Astrocyte of the hippocampus (primary cell): ENCODE results near the gene FTO.
"Not testable (repeated sequence)": the region's sequence is repeated elsewhere in the genome, so short reads cannot be mapped to it uniquely, and the experiment has no call there.

Experiments used
- DNase-seq: peaks from one replicate; pipeline ENCODE4 v3.0.0; 2011; ENCODE audit warnings: low read depth, low spot score

The FTO gene

DNA sequence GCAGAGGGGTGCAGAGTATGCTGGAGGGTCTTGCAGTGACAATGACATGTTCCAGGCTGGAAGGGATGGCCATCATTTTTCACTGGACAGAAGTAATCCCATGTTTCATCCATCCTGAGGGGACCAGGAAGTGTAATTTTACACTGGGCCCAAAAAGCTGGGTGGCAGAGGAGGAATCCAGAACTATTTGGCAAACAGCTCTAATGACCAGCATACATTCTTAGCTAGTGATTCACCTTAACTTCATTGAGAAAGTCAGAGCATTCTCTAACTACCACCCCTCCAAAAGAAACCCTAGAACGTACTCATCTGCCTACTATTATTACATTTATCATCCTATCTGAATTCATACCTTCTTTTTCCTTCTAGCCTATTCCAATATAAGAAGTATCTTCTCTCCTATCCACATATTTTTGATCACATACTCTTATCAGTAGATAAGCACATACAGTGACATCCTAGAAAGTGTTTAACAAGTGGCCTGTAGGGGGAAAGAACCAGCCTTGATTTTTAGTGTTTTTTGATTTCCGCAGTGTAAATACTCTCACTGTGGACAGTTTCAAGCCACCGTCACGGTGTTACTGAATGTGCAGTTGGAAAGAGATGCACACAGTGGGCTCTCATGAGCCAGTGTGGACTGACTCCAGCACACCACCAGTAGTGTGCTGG is 118.1 kb downstream of the FTO start:
- peak; percentile 79 for DNase-seq

DNA sequence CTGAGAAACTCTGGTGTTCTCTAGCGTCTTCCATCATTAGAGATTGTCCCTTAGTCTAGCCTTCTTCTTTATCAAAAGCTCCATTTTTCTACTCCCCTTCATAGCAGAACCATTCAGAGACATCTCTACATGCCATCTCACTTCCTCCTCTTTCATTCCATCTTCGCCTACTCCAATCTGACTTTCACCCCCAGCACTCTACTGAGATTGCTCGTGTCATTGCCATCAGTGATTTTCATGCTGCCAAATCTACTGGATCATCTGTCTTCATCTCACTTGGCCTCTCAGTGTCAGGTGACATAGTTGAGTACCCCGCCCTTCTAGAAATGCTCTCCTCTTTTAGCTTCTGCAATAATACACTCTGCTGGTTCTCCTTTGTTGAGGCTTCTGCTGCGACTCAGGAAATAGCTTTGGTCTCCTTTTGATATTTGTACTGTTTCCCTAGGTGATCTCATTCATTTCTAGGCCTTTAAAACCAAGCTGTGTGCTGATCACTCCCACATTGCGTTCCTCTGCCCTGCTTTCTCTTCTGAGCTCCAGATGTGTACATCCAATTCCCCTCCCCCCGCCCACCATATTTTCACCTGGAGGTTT is 119.1 kb downstream of the FTO start:
- no peak for DNase-seq

- DNase-seq = no peak
Measured at GRCh38 chr16:53826658-53827057, 122.7 kb downstream of the FTO start.

- no peak for DNase-seq
Measured at GRCh38 chr16:53827741-53828140, 123.8 kb downstream of the FTO start.

DNA sequence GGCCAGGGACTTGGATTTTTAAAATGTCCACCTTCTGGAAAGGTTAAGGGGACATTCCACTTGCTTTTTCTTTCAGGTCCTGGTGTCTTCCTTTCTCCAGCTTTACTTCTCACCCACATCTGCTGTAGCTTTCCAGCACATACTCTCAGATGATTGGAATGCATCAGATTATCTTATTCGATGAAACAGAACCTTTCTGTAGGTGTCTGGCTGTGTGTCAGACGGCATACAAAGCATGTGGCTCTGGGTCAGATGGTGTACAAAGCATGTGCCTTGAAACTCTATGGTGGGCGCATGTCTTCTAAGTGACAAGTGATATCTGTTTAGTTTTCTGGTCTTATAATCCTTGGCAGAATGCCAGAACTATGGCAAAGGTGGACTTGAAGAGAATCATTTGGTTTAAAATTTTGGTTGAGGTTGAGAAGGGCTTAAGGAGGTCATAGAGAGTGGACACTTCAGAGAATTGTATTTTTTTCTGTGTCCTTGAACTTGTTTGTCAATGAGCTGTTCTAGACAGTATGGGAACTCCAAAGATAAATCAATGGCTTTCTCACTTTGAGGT is 125.3 kb downstream of the FTO start:
- peak; percentile 27 for DNase-seq

DNA sequence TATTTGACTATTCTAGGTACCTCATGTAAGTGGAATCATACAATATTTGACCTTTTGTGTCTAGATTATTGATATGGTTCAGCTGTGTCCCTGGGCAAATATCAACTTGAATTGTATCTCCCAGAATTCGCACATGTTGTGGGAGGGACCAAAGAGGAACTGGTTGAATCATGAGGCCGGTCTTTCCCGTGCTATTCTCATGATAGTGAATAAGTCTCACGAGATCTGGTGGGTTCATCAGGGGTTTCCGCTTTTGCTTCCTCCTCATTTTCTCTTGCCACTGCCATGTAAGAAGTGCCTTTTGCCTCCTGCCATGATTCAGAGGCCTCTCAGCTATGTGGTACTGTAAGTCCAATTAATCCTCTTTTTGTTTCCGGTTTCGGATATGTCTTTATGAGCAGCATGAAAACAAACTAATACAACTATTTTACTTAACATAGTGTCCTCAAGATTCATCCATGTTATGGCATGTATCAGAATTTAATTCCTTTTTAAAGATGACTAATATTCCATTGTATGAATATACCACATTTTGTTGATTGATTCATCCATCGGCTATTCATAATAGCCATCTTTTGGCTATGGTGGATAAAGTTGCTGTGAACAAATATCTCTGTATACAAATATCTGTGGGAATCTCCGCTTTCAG is 129.1 kb downstream of the FTO start:
- no peak for DNase-seq

- DNase-seq = no peak
Measured at GRCh38 chr16:53836142-53836541, 132.2 kb downstream of the FTO start.

- no peak for DNase-seq
Measured at GRCh38 chr16:53836680-53837079, 132.7 kb downstream of the FTO start.

- no peak for DNase-seq
Measured at GRCh38 chr16:53837426-53837825, 133.5 kb downstream of the FTO start.

DNA sequence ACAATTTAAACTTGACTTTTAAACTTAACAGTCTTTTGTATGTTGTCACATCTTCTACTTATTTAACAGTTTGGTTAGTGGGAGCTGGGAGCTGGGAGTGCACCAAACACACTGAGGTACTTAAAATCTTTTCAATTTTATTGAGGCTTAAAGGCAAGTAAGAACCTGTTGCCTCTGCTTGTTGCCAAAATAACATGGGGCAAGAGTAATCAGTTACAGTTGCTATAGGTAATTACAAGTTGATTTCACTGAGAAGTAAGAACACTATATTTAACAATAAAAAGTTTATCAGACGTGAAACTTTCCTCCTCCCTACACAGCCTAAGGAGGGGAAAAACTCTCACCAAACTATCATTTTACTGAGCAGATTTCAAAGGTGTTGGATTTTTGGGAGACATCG is 135.2 kb downstream of the FTO start:
- DNase-seq = no peak

GRCh38 chr16:53840456-53840855 is 136.5 kb downstream of the FTO start:
- no peak for DNase-seq

DNA sequence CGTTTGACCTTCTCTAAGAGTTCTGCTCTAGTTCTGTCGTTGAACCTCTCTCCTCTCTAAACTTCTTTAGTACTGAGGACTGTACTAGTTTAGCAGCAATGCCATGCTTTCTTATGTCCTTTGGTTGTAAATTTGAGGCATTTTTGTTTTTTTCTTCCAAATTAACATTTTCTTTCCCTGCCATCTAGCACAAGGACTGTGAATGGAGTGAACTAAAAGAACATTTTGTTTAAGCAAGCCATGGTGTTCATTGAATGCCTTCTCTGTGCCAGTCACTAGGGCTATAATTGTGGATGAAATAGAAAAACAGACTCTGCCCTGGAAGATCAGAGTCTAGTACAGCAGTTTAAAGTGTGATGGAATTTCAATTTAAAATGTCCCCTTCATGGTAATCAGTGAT is 137.9 kb downstream of the FTO start:
- no peak for DNase-seq

DNA sequence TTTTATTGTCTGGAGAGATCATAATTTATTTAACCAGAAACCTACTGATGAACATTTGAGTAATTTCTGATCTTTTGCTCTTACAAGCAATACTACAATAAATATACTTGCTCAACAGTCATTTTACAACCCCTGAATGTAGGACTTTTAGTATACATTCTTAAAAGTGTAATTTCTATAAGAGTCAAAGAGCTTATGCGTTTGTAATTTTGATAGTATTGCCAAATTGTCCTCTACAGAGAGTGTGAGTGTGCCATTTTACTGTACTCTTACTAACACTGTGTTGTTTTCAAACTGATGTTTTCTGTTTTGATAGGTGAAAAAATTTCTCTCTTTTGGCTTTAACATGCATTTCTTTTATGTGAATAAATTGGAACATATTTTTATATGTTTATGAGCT is 139.1 kb downstream of the FTO start:
- no peak for DNase-seq

- no peak for DNase-seq
Measured at GRCh38 chr16:53844804-53845203, 140.8 kb downstream of the FTO start.

DNA sequence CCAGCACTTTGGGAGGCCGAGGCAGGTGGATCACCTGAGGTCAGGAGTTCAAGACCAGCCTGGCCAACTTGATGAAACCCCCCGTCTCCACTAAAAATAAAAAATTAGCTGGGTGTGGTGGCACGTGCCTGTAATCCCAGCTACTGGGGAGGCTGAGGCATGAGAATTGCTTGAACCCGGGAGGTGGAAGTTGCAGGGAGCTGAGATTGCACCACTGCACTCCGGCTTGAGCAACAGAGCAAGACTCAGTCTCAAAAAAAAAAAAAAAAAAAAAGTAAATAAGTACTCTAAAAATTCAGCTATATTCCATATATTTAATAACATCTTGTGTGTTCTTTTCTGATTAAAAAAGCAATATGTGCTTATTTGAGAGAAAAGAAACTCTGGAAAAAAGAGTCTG is 142.6 kb downstream of the FTO start:
- not testable (repeated sequence) for DNase-seq

DNA sequence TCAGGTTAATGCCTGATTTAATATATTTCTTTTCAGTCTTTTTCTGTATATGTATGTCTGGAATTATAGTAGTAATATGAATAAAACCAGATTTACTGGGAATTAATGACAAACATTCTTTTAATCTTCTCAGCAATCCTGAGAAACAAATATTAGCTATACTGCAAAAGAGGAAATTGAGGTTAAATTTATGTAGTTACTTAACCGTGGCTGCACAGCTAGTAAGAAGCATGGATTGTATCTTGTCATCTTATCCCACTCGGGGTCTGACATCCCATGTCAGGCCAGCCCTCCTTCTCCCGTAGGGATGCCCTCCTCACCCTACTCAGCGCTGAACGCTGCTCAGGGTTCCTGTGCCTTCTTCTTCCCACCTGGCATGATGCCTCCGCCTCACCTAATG is 143.0 kb downstream of the FTO start:
- DNase-seq = no peak

- no peak for DNase-seq
Measured at GRCh38 chr16:53848277-53848942, 144.5 kb downstream of the FTO start.

- no peak for DNase-seq
Measured at GRCh38 chr16:53848950-53849349, 145.0 kb downstream of the FTO start.

- DNase-seq = no peak
Measured at GRCh38 chr16:53849585-53849984, 145.6 kb downstream of the FTO start.

- DNase-seq = no peak
Measured at GRCh38 chr16:53849994-53850393, 146.0 kb downstream of the FTO start.

- no peak for DNase-seq
Measured at GRCh38 chr16:53852678-53853077, 148.7 kb downstream of the FTO start.

- no peak for DNase-seq
Measured at GRCh38 chr16:53855056-53855455, 151.1 kb downstream of the FTO start.
